SH-SY5Y (cell line): ENCODE results near the gene PPP1R14B.

Experiments used
- GATA2 ChIP-seq: IDR thresholded peaks from 2 replicates; pipeline ENCODE4 v1.6.1; 2011; ENCODE audit warnings: mild to moderate bottlenecking, low read depth, low read length
- GATA3 ChIP-seq: IDR thresholded peaks from 2 replicates; pipeline ENCODE4 v1.6.1; 2011; ENCODE audit warnings: low read depth, mild to moderate bottlenecking, low read length, moderate library complexity

DNA sequence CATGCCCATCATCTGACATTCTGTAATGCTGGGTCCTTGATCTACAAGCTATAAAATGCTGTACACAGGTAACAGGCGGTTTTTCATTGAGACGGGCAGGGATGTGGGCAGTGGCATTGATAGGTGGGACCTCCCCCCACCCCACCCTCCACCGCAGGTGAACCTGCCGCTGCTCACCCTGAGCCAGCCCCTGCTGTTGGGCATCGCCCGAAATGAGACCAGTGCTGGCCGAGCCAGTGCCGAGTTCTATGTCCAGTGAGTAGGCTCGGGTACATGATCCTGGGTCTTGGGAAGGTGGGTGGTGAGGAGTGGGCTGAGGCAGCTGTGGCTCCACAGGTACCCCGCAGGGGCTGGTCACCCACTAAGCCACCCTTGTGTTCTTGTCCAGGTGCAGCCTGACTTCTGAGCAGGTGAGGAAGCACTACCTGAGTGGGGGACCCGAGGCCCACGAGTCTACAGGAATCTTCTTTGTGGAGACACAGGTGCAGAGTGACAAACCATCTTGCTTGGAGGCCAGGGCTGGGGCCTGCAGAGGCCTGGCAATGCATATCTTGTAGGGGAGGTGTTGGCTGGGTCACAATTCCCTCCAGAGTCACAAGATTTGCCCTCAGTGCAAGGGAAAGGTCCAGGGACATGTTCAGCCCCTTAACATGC is 17.5 kb downstream of the PPP1R14B start:
- TF ChIP-seq GATA3 (no peak), GATA2 (no peak)
